Vagina (tissue), 2 donors: ENCODE results near the gene PTPN11. TPM values are rescaled to one million over a fixed set of nuclear protein-coding genes. Genes with fewer than 3 reads are reported as not detected.
"Not testable (repeated sequence)": the region's sequence is repeated elsewhere in the genome, so short reads cannot be mapped to it uniquely, and the experiment has no call there.

Experiments used
- DNase-seq, 2 donors: peaks; one replicate each; pipeline ENCODE4 v3.0.0-alpha.2; 2017; ENCODE audit errors: extremely low spot score in 2 of 2
- H3K27ac ChIP-seq: fragments of 200-600 bp; sonication (generic); one replicate; pipeline ENCODE4 v1.5.1; 2019
- H3K27me3 ChIP-seq: fragments of 200-600 bp; sonication (generic); one replicate; pipeline ENCODE4 v1.5.1; 2019
- H3K36me3 ChIP-seq, 2 donors: fragments of 200-600 bp; sonication (generic); one replicate each; pipeline ENCODE4 v1.5.1; 2017 to 2019
- H3K4me1 ChIP-seq: fragments of 200-600 bp; sonication (generic); one replicate; pipeline ENCODE4 v1.5.1; 2019
- H3K4me3 ChIP-seq, 2 donors: fragments of 200-600 bp; sonication (generic); 1 replicate in 1 of 2; 2 replicates in 1 of 2; pipeline ENCODE4 v1.5.1; 2016 to 2019
- H3K9me3 ChIP-seq: fragments of 200-600 bp; sonication (generic); one replicate; pipeline ENCODE4 v1.5.1; 2019
- POLR2A ChIP-seq, 2 donors: fragments of 450-650 bp; IDR thresholded peaks; one replicate each; pipeline ENCODE4 v1.6.1; 2017; ENCODE audit warnings: antibody characterized with exemption in 2 of 2, mild to moderate bottlenecking in 2 of 2, moderate library complexity in 2 of 2
- POLR2AphosphoS5 ChIP-seq, 2 donors: sonication (generic); formaldehyde crosslinking; IDR thresholded peaks; one replicate each; pipeline ENCODE4 v1.9.0; 2017; ENCODE audit warnings: antibody characterized with exemption in 2 of 2, mild to moderate bottlenecking in 2 of 2, low read depth in 1 of 2; ENCODE audit not compliant: insufficient read depth in 1 of 2
- intact Hi-C: fragments of 100-400 bp; cut with DNase I; formaldehyde crosslinking; loops from one replicate; pipeline ENCODE4 v1.15.1; 2023
- total RNA-seq: library from RNA; depleted of rRNA; stranded (reverse); fragments of >200 nt; gene quantifications from one replicate; pipeline ENCODE4 v1.2.3, GENCODE V29; 2016
- TF ChIP-seq, protein P1 (sequence below), 3 experiments: fragments of 450-650 bp in 2 of 3; fragments of 200-600 bp in 1 of 3; sonication (generic) in 1 of 3; IDR thresholded peaks; one replicate each; pipeline ENCODE4 v1.5.1; 2017 to 2019; ENCODE audit warnings: antibody characterized with exemption in 3 of 3, mild to moderate bottlenecking in 2 of 3, moderate library complexity in 2 of 3

The PTPN11 gene
- total RNA-seq, 1 donor from 2014 or later: 57.2 TPM

DNA sequence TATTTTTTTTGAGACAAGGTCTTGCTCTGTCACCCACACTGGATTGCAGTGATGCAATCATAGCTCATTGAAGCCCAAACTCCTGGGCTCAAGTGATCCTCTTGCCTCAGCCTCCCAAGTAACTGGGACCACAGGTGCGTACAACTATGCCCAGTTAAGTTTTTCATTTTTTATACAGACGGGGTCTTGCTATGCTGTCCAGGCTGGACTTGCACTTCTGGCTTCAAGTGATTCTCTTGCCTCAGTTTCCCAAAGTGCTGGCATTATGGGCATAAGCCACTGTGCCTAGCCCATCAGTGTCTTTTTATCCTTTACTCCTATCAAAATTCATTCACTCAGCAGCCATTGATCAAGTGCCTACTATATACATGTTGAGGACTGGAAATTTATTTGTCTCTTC lies 9.0 kb downstream of the PTPN11 start:
- H3K27ac ChIP-seq: no peak overlapping the region
- TF ChIP-seq POLR2A (IDR thresholded peaks at IDR 0.05) (no peak), POLR2AphosphoS5 (IDR thresholded peaks at IDR 0.05; ENCODE audit: insufficient read depth in 1 of 2, low read depth in 1 of 2) (no peak)
- TF ChIP-seq, protein P1, sequence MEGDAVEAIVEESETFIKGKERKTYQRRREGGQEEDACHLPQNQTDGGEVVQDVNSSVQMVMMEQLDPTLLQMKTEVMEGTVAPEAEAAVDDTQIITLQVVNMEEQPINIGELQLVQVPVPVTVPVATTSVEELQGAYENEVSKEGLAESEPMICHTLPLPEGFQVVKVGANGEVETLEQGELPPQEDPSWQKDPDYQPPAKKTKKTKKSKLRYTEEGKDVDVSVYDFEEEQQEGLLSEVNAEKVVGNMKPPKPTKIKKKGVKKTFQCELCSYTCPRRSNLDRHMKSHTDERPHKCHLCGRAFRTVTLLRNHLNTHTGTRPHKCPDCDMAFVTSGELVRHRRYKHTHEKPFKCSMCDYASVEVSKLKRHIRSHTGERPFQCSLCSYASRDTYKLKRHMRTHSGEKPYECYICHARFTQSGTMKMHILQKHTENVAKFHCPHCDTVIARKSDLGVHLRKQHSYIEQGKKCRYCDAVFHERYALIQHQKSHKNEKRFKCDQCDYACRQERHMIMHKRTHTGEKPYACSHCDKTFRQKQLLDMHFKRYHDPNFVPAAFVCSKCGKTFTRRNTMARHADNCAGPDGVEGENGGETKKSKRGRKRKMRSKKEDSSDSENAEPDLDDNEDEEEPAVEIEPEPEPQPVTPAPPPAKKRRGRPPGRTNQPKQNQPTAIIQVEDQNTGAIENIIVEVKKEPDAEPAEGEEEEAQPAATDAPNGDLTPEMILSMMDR (IDR thresholded peaks at IDR 0.05): no peak
- intact Hi-C loops: no loop called here
- no peak for DNase-seq
- peaks cover 19% of the 10 kb centered on the region for H3K4me1 ChIP-seq
- H3K36me3 ChIP-seq: no peaks in the 10 kb centered on the region
- no peak overlapping the region for H3K4me3 ChIP-seq
- no peaks in the 10 kb centered on the region for H3K9me3 ChIP-seq
- no peaks in the 10 kb centered on the region for H3K27me3 ChIP-seq

DNA sequence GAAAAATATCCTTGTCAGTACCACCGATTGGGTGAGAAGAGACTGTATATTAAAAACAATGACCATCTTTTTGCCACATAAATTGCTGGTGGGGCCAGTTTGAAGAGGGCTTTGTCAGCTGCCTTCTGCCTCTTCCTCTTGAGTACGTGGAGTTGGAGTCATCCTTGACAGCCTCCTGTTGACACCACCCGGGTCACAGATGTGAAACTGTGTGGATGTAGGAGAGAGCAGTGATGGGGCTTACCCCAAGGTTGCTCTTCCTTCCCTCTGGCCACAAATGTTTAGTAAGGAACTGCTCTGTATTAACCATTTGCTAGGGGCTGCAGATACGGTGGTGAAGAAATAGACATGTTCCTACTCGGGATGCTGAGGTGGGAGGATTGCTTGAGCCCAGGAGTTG lies 12.2 kb downstream of the PTPN11 start:
- no peak overlapping the region for H3K27ac ChIP-seq
- no peak overlapping the region for H3K4me3 ChIP-seq
- no peaks in the 10 kb centered on the region for H3K9me3 ChIP-seq
- TF ChIP-seq POLR2AphosphoS5 (IDR thresholded peaks at IDR 0.05; ENCODE audit: insufficient read depth in 1 of 2, low read depth in 1 of 2) (no peak), POLR2A (IDR thresholded peaks at IDR 0.05) (no peak)
- TF ChIP-seq, protein P1 (IDR thresholded peaks at IDR 0.05): no peak
- DNase-seq: no peak
- H3K36me3 ChIP-seq: no peaks in the 10 kb centered on the region
- no peaks in the 10 kb centered on the region for H3K4me1 ChIP-seq
- H3K27me3 ChIP-seq: no peaks in the 10 kb centered on the region
- intact Hi-C loops: no loop called here

DNA sequence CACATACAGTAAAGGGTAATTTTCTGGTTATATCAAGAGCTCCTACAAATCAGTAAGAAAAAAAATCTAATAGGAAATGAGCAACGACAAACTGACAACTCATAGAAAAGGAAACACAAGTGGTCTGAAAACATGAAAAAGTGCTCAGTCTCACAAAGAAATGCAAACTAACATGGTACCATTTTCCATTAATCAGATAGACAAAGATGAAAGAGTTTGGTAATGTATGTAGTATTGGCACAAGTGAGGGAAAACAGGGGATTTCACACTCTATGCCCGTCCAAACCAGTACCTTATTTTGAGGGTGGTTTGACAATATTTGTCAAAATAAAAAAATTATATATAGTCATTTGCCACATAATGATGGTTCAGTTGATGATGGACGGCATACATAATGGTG lies 13.2 kb downstream of the PTPN11 start:
- Histone ChIP-seq H3K4me3 (no peak overlapping the region), H3K9me3 (no peaks in the 10 kb centered on the region), H3K4me1 (no peaks in the 10 kb centered on the region), H3K36me3 (no peaks in the 10 kb centered on the region), H3K27ac (no peak overlapping the region), H3K27me3 (no peaks in the 10 kb centered on the region)
- TF ChIP-seq POLR2A (IDR thresholded peaks at IDR 0.05): no peak
- TF ChIP-seq, protein P1 (IDR thresholded peaks at IDR 0.05): no peak
- TF ChIP-seq POLR2AphosphoS5 (IDR thresholded peaks at IDR 0.05; ENCODE audit: insufficient read depth in 1 of 2, low read depth in 1 of 2): no peak
- DNase-seq: no peak
- intact Hi-C loops: no loop called here

DNA sequence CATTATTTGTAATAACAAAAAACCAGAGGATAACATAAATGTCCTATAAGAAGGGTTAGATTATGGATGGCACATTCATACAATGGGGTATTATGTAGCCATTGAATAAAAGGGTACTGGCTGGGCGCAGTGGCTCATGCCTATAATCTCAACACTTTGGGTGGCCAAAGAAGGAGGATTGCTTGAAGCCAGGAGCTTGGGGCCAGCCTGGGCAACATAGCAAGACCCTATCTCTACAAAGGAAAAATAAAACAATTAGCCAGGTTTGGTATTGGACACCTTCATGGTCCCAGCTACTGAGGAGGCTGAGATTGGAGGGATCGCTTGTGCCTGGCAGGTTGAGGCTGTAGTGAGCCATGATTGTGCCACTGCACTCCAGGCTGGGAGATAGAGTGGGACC lies 14.8 kb downstream of the PTPN11 start:
- Histone ChIP-seq H3K4me1 (peaks cover 9% of the 10 kb centered on the region), H3K27me3 (no peaks in the 10 kb centered on the region), H3K9me3 (no peaks in the 10 kb centered on the region), H3K27ac (no peak overlapping the region), H3K36me3 (no peaks in the 10 kb centered on the region), H3K4me3 (no peak overlapping the region)
- TF ChIP-seq POLR2AphosphoS5 (IDR thresholded peaks at IDR 0.05; ENCODE audit: insufficient read depth in 1 of 2, low read depth in 1 of 2) (no peak), POLR2A (IDR thresholded peaks at IDR 0.05) (no peak)
- TF ChIP-seq, protein P1 (IDR thresholded peaks at IDR 0.05): no peak
- intact Hi-C loops: no loop called here
- no peak for DNase-seq

DNA sequence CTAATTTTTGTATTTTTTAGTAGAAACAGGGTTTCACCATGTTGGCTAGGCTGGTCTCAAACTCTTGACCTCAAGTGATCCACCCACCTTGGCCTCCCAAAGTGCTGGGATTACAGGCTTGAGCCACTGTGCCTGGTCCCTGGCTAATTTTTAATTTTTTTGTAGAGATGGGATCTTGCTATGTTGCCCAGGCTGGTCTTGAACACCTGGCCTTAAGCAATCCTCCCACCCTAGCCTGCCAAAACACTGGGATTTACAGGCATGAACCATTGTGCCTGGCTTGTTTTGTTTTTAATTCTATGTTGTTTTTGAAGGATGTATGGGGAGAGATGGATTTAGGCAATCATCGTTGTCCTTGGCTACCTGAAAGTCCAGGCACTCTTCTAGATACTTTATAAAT lies 19.9 kb downstream of the PTPN11 start:
- H3K4me3 ChIP-seq, DNase-seq, intact Hi-C loops, H3K27ac ChIP-seq, H3K9me3 ChIP-seq, H3K27me3 ChIP-seq, H3K36me3 ChIP-seq: not testable (repeated sequence)
- H3K4me1 ChIP-seq: peaks cover 19% of the 10 kb centered on the region

DNA sequence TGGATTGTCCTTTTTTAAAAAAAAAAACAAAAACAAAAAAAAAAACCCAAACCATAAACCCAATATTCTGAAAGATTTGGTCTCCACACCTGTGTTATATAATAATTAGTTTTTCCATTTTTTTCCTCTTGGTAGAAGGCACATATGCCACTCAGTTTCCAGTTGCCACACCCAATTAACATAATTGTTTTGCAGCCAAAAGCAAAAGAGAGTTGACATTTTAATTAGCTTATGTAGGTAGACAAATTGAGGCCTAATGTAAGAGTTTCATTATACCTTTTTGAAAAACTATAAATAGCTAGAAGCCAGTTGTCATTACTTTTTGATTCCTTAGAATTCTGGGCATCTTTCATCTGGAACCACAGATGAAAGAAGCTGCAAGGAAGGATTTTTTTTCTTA lies 21.0 kb downstream of the PTPN11 start:
- intact Hi-C loops: no loop called here
- H3K27ac ChIP-seq: no peak overlapping the region
- no peaks in the 10 kb centered on the region for H3K36me3 ChIP-seq
- TF ChIP-seq POLR2A (IDR thresholded peaks at IDR 0.05) (no peak), POLR2AphosphoS5 (IDR thresholded peaks at IDR 0.05; ENCODE audit: insufficient read depth in 1 of 2, low read depth in 1 of 2) (no peak)
- TF ChIP-seq, protein P1 (IDR thresholded peaks at IDR 0.05): no peak
- H3K9me3 ChIP-seq: no peaks in the 10 kb centered on the region
- no peak overlapping the region for H3K4me3 ChIP-seq
- no peak for DNase-seq
- H3K4me1 ChIP-seq: peaks cover 19% of the 10 kb centered on the region
- H3K27me3 ChIP-seq: no peaks in the 10 kb centered on the region

DNA sequence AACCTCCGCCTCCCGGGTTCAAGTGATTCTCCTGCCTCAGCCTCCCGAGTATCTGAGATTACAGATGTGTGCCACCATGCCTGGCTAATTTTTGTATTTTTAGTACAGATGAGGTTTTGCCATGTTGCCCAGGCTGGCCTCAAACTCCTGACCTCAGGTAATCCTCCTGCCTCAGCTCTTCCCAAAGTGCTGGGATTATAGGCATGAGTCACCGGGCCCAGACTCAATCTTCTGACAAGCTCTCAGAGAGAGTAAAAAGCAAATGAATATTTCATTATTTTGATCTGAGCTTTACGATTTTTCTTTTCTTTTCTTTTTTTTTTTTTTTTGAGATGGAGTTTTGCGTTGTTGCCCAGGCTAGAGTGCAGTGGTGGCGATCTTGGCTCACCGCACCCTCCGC lies 21.9 kb downstream of the PTPN11 start:
- H3K4me3 ChIP-seq, H3K9me3 ChIP-seq, H3K27me3 ChIP-seq, intact Hi-C loops, DNase-seq, H3K36me3 ChIP-seq, H3K27ac ChIP-seq: not testable (repeated sequence)
- H3K4me1 ChIP-seq: peaks cover 19% of the 10 kb centered on the region
